Measurements from ENCODE around the gene CALML5. TPM values are rescaled to one million over a fixed set of nuclear protein-coding genes. Genes with fewer than 3 reads are reported as not detected.

The CALML5 gene
- total and polyA plus RNA-seq, 9 of the 15 experiments (the other 6 are each of a cell fraction or from before 2014, with no cell fraction given) = not detected

DNA sequence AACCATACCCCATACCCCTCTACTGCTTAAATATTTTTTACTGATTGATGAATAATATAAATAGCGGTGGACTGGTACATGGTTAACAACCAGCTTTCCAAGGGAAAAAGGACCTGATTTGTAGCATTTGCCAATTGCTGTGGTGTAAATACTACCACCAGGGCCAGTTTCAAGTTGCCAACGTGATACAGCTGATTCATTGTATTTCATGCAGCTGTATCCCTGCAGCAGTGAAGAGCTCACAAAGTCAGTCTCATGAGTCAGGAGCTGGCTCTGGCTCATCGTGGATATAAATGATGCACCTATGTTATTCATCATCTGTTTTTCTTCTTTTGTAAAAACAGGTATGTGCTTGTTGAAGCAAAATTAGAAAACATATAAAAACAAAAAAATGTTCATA lies 15.2 kb downstream of the CALML5 start:
- Histone ChIP-seq H4K20me1 (replicated peaks; ENCODE audit: control insufficient read depth, insufficient read depth, low read length) (no peaks in the 10 kb centered on the region), H3K79me2 (ENCODE audit: control insufficient read depth, insufficient read depth, low read length) (peaks cover 90% of the 10 kb centered on the region), H3K4me1 (replicated peaks in 1 of 2; ENCODE audit: control insufficient read depth in 2 of 2, insufficient read depth in 2 of 2, low read length in 2 of 2) (peaks cover 51 to 72% of the 10 kb centered on the region in 2 experiments), H3K9me1 (ENCODE audit: control insufficient read depth, insufficient read depth, low read length) (no peaks in the 10 kb centered on the region), H3K4me3 (0 out of 2 replicates have a peak overlapping the region, but pooled peaks have one; percentile 43), H3K9me3 (replicated peaks; ENCODE audit: control insufficient read depth, insufficient read depth, low read depth, low read length) (no peaks in the 10 kb centered on the region), H2AFZ (ENCODE audit: low read depth, low read length) (no peak overlapping the region), H3K27me3 (ENCODE audit: control insufficient read depth in 2 of 2, insufficient read depth in 2 of 2, low read length in 2 of 2) (no peaks in the 10 kb centered on the region), H3K27ac (ENCODE audit: extremely low read depth, low read depth, low read length) (no peak overlapping the region), H3K36me3 (ENCODE audit: control insufficient read depth, insufficient read depth, low read length) (peaks cover 22% of the 10 kb centered on the region), H3K9ac (ENCODE audit: insufficient read depth in 1 of 2, low read depth in 2 of 2, low read length in 2 of 2) (no peak overlapping the region), H3K4me2 (ENCODE audit: insufficient read depth, low read length) (peak overlapping the region; percentile 20)
- DNase-seq (ENCODE audit: extremely low read depth in 1 of 4, low spot score in 3 of 4) (peak in 1 of 4 experiments; percentile 43), ATAC-seq (no peak), FAIRE-seq (no peak)
- POLR2A ChIA-PET = interaction anchor here (0.5 to 1.9 kb wide), 7 partner anchors 11 to 951 kb away, joined by 3 to 6 read pairs (median 3); no protein-coding TSS in a partner anchor
- 37% methylated on average over 3 of the region's 3 CpGs for WGBS (ENCODE audit: insufficient coverage, low coverage, missing lambda C conversion rate)
- in situ Hi-C loops (cut with MboI) (no loop called here), intact Hi-C loops (cut with micrococcal nuclease) (loop anchor here (5.0 kb wide), 1 partner anchor 63 kb away; no protein-coding TSS in a partner anchor)
- CTCF ChIA-PET (ENCODE audit: low intra/inter-chr PET ratio) = no interaction called here
- no TSS peak for BruUV-seq (replicated peaks)
- TF ChIP-seq ZNF707 (CRISPR knock-in tag; conservative IDR thresholded peaks at IDR 0.05) = no peak
- TF ChIP-seq HNRNPUL1 (IDR thresholded peaks at IDR 0.05; ENCODE audit: low read length) = no peak
- TF ChIP-seq SMARCA5 (IDR thresholded peaks at IDR 0.05) = no peak
- TF ChIP-seq, protein P1, sequence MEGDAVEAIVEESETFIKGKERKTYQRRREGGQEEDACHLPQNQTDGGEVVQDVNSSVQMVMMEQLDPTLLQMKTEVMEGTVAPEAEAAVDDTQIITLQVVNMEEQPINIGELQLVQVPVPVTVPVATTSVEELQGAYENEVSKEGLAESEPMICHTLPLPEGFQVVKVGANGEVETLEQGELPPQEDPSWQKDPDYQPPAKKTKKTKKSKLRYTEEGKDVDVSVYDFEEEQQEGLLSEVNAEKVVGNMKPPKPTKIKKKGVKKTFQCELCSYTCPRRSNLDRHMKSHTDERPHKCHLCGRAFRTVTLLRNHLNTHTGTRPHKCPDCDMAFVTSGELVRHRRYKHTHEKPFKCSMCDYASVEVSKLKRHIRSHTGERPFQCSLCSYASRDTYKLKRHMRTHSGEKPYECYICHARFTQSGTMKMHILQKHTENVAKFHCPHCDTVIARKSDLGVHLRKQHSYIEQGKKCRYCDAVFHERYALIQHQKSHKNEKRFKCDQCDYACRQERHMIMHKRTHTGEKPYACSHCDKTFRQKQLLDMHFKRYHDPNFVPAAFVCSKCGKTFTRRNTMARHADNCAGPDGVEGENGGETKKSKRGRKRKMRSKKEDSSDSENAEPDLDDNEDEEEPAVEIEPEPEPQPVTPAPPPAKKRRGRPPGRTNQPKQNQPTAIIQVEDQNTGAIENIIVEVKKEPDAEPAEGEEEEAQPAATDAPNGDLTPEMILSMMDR (IDR thresholded peaks at IDR 0.05 in 2 of 3, conservative IDR thresholded peaks at IDR 0.05 in 1 of 3; ENCODE audit: insufficient read depth in 2 of 3, low read depth in 1 of 3, low read length in 3 of 3) = no peak
- peak; percentile 60 for TF ChIP-seq C11orf30 (IDR thresholded peaks at IDR 0.05; ENCODE audit: low read depth)
- no peak for TF ChIP-seq ETV6 (IDR thresholded peaks at IDR 0.05; ENCODE audit: borderline replicate concordance in 1 of 2, low read depth in 2 of 2, low read length in 1 of 2)
- TF ChIP-seq ETV6 (CRISPR knock-in tag; IDR thresholded peaks at IDR 0.05; ENCODE audit: borderline replicate concordance) = no peak
- TF ChIP-seq PML (IDR thresholded peaks at IDR 0.05; ENCODE audit: low read length) = no peak
- TF ChIP-seq ZNF316 (IDR thresholded peaks at IDR 0.05) = peak; percentile 65; the same call in 1 of the 2 replicates
- peak; percentile 61 for TF ChIP-seq NFE2 (IDR thresholded peaks at IDR 0.05; ENCODE audit: low read depth)
- TF ChIP-seq SIX5 (IDR thresholded peaks at IDR 0.05; ENCODE audit: borderline replicate concordance in 1 of 2, insufficient read depth in 1 of 2, low read depth in 1 of 2, low read length in 2 of 2) = no peak
- TF ChIP-seq ELF4 (CRISPR knock-in tag; IDR thresholded peaks at IDR 0.05) = no peak
- 0 out of 2 replicates have a peak, but pooled peaks have one; percentile 28 for TF ChIP-seq ZNF3 (CRISPR knock-in tag; IDR thresholded peaks at IDR 0.05)
- TF ChIP-seq, protein P2, sequence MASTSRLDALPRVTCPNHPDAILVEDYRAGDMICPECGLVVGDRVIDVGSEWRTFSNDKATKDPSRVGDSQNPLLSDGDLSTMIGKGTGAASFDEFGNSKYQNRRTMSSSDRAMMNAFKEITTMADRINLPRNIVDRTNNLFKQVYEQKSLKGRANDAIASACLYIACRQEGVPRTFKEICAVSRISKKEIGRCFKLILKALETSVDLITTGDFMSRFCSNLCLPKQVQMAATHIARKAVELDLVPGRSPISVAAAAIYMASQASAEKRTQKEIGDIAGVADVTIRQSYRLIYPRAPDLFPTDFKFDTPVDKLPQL (IDR thresholded peaks at IDR 0.05; ENCODE audit: extremely low read depth, insufficient read length) = no peak
- TF ChIP-seq, protein P3, sequence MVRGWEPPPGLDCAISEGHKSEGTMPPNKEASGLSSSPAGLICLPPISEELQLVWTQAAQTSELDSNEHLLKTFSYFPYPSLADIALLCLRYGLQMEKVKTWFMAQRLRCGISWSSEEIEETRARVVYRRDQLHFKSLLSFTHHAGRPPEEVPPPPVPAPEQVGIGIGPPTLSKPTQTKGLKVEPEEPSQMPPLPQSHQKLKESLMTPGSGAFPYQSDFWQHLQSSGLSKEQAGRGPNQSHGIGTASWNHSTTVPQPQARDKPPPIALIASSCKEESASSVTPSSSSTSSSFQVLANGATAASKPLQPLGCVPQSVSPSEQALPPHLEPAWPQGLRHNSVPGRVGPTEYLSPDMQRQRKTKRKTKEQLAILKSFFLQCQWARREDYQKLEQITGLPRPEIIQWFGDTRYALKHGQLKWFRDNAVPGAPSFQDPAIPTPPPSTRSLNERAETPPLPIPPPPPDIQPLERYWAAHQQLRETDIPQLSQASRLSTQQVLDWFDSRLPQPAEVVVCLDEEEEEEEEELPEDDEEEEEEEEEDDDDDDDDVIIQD (CRISPR knock-in tag; IDR thresholded peaks at IDR 0.05) = no peak
- 0 out of 2 replicates have a peak, but pooled peaks have one; percentile 22 for TF ChIP-seq MAFG (tag; conservative IDR thresholded peaks at IDR 0.05)
- no peak for TF ChIP-seq EWSR1 (IDR thresholded peaks at IDR 0.05; ENCODE audit: borderline replicate concordance, low read depth, partially characterized antibody)
- peak; percentile 16; the same call in 1 of the 2 replicates for TF ChIP-seq MAFF (IDR thresholded peaks at IDR 0.05; ENCODE audit: low read length)
- TF ChIP-seq RHOXF2B (CRISPR knock-in tag; conservative IDR thresholded peaks at IDR 0.05) = no peak
- TF ChIP-seq, protein P4, sequence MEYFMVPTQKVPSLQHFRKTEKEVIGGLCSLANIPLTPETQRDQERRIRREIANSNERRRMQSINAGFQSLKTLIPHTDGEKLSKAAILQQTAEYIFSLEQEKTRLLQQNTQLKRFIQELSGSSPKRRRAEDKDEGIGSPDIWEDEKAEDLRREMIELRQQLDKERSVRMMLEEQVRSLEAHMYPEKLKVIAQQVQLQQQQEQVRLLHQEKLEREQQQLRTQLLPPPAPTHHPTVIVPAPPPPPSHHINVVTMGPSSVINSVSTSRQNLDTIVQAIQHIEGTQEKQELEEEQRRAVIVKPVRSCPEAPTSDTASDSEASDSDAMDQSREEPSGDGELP (CRISPR knock-in tag; IDR thresholded peaks at IDR 0.05; ENCODE audit: borderline replicate concordance) = peak; percentile 11; the same call in 1 of the 2 replicates
